Upper lobe of left lung (tissue), 4 donors: Measurements from ENCODE around the gene IFNK.

Experiments
- CTCF ChIP-seq, 6 experiments: fragments of 450-650 bp in 4 of 6; fragments of 200-600 bp in 2 of 6; sonication (generic) in 2 of 6; IDR thresholded peaks; one replicate each; pipeline ENCODE4 v1.5.1; 2016 to 2019; ENCODE audit warnings: antibody characterized with exemption in 6 of 6
- EP300 ChIP-seq, 4 donors: sonication (generic); formaldehyde crosslinking; IDR thresholded peaks; one replicate each; pipeline ENCODE4 v1.5.1; 2017; ENCODE audit warnings: antibody characterized with exemption in 4 of 4, control low read depth in 2 of 4
- POLR2A ChIP-seq, 4 donors: fragments of 450-650 bp; IDR thresholded peaks; one replicate each; pipeline ENCODE4 v1.5.1; 2016 to 2017; ENCODE audit warnings: antibody characterized with exemption in 4 of 4, mild to moderate bottlenecking in 2 of 4
- POLR2AphosphoS5 ChIP-seq, 2 donors: sonication (generic); formaldehyde crosslinking; IDR thresholded peaks; one replicate each; pipeline ENCODE4 v1.5.1; 2017; ENCODE audit warnings: antibody characterized with exemption in 2 of 2

- no peak for TF ChIP-seq POLR2AphosphoS5 (IDR thresholded peaks at IDR 0.05)
- no peak for TF ChIP-seq CTCF (IDR thresholded peaks at IDR 0.05)
- no peak for TF ChIP-seq EP300 (IDR thresholded peaks at IDR 0.05)
- TF ChIP-seq POLR2A (IDR thresholded peaks at IDR 0.05) = no peak
Measured at GRCh38 chr9:27566118-27566517, 42.0 kb downstream of the IFNK start.
